Stimulated activated CD8-positive, alpha-beta memory T cell treated with anti-CD3 and anti-CD28 coated beads, Interleukin-2, amount 100 ng/mL, for 1 hour (primary cell): ENCODE measurements around the gene NACA.

Experiments
- DNase-seq, 2 donors: peaks; one replicate each; pipeline ENCODE4 v3.0.0-alpha.2; 2020; ENCODE audit warnings: low read depth in 2 of 2

The NACA gene

GRCh38 chr12:56688129-56688845 lies 36.8 kb downstream of the NACA start, which contains the start of gene PTGES3:
Gene PTGES3 (minus strand): TSS chr12:56688284. CDS start chr12:56687999, 285 bp downstream.
- peak; percentile 93 to 96 for DNase-seq

- DNase-seq: peak in 1 of 2 donors; percentile 22
Observed at GRCh38 chr12:56687223-56688128, 37.6 kb downstream of the NACA start.

- DNase-seq: no peak
Observed at GRCh38 chr12:56684745-56685359, 40.2 kb downstream of the NACA start.

- DNase-seq: no peak
Observed at GRCh38 chr12:56682323-56682722, 42.8 kb downstream of the NACA start.

GRCh38 chr12:56679883-56680575 lies 45.1 kb downstream of the NACA start:
- no peak for DNase-seq

- no peak for DNase-seq
Observed at GRCh38 chr12:56678852-56679251, 46.2 kb downstream of the NACA start.

- no peak for DNase-seq
Observed at GRCh38 chr12:56677680-56678079, 47.4 kb downstream of the NACA start.

GRCh38 chr12:56676851-56677580 lies 48.1 kb downstream of the NACA start:
- no peak for DNase-seq

- DNase-seq: no peak
Observed at GRCh38 chr12:56671608-56672007, 53.5 kb downstream of the NACA start.

- no peak for DNase-seq
Observed at GRCh38 chr12:56670836-56671235, 54.3 kb downstream of the NACA start.

GRCh38 chr12:56668197-56668457 lies 57.0 kb downstream of the NACA start:
- DNase-seq: no peak
